ENCODE results near the gene CDC27.

The CDC27 gene

GRCh38 chr17:47213540-47213939, 24.4 kb upstream of the CDC27 start:
- DNase-seq (ENCODE audit: low read depth) = no peak
- in situ Hi-C loops (cut with HindIII; ENCODE audit: low sequenced_read_pairs) = no loop called here
- no peak for TF ChIP-seq CTCF (IDR thresholded peaks at IDR 0.05; ENCODE audit: low read depth, low read length, missing control alignments)
- no peak overlapping the region for H3K4me3 ChIP-seq (ENCODE audit: low read depth, low read length)

GRCh38 chr17:47212458-47212857, 23.4 kb upstream of the CDC27 start:
- no peak for TF ChIP-seq CTCF (IDR thresholded peaks at IDR 0.05; ENCODE audit: low read depth, low read length, missing control alignments)
- in situ Hi-C loops (cut with HindIII; ENCODE audit: low sequenced_read_pairs) = no loop called here
- no peak for DNase-seq (ENCODE audit: low read depth)
- no peak overlapping the region for H3K4me3 ChIP-seq (ENCODE audit: low read depth, low read length)

- no peak for DNase-seq (ENCODE audit: low read depth)
- no peak for TF ChIP-seq CTCF (IDR thresholded peaks at IDR 0.05; ENCODE audit: low read depth, low read length, missing control alignments)
- in situ Hi-C loops (cut with HindIII; ENCODE audit: low sequenced_read_pairs) = no loop called here
- no peak overlapping the region for H3K4me3 ChIP-seq (ENCODE audit: low read depth, low read length)
These were observed 21.7 kb upstream of the CDC27 start for GRCh38 chr17:47210779-47211178.

- TF ChIP-seq CTCF (IDR thresholded peaks at IDR 0.05; ENCODE audit: low read depth, low read length, missing control alignments) = no peak
- in situ Hi-C loops (cut with HindIII; ENCODE audit: low sequenced_read_pairs) = no loop called here
- no peak for DNase-seq (ENCODE audit: low read depth)
- H3K4me3 ChIP-seq (ENCODE audit: low read depth, low read length) = no peak overlapping the region
These were observed 21.0 kb upstream of the CDC27 start for GRCh38 chr17:47210105-47210504.

GRCh38 chr17:47209499-47209898, 20.4 kb upstream of the CDC27 start:
- no peak for DNase-seq (ENCODE audit: low read depth)
- in situ Hi-C loops (cut with HindIII; ENCODE audit: low sequenced_read_pairs) = no loop called here
- no peak overlapping the region for H3K4me3 ChIP-seq (ENCODE audit: low read depth, low read length)
- TF ChIP-seq CTCF (IDR thresholded peaks at IDR 0.05; ENCODE audit: low read depth, low read length, missing control alignments) = no peak

- no peak for DNase-seq (ENCODE audit: low read depth)
- TF ChIP-seq CTCF (IDR thresholded peaks at IDR 0.05; ENCODE audit: low read depth, low read length, missing control alignments) = no peak
- in situ Hi-C loops (cut with HindIII; ENCODE audit: low sequenced_read_pairs) = no loop called here
- no peak within 1 kb of the TSS for H3K4me3 ChIP-seq (ENCODE audit: low read depth, low read length)
These were observed 19.8 kb upstream of the CDC27 start, which contains the start of gene MYL4 for GRCh38 chr17:47208744-47209488. Gene MYL4, plus strand, starts transcription at chr17:47209348. Its CDS starts 75 bp downstream, at chr17:47209423.

All from astrocyte of the cerebellum (primary cell).